ENCODE measurements around the gene SZT2. TPM values are rescaled to one million over a fixed set of nuclear protein-coding genes. Genes with fewer than 3 reads are reported as not detected.
"Not testable (repeated sequence)": the region's sequence is repeated elsewhere in the genome, so short reads cannot be mapped to it uniquely, and the experiment has no call there.

SZT2 gene
- total RNA-seq, 2 experiments from 2014 or later = 33.7 to 79.8 TPM

- Histone ChIP-seq H3K79me2 (ENCODE audit: insufficient read depth, low read depth, low read length) (peaks cover 4% of the 10 kb centered on the region; the same call in 1 of the 2 replicates), H3K4me3 (ENCODE audit: low read depth, low read length, poor library complexity, severe bottlenecking) (no peak overlapping the region), H4K20me1 (ENCODE audit: insufficient read depth, low read length) (no peaks in the 10 kb centered on the region), H3K4me2 (ENCODE audit: low read length) (no peak overlapping the region), H3K36me3 (ENCODE audit: insufficient read depth, low read length) (peaks cover 12% of the 10 kb centered on the region; the same call in 1 of the 2 replicates), H3K9me3 (ENCODE audit: low read length) (no peaks in the 10 kb centered on the region), H2AFZ (ENCODE audit: low read length) (no peak overlapping the region), H3K27ac (ENCODE audit: low read depth, low read length, poor library complexity, severe bottlenecking) (no peak overlapping the region), H3K9me2 (ENCODE audit: insufficient read depth, low read length) (no peaks in the 10 kb centered on the region), H3K4me1 (ENCODE audit: insufficient read depth, low read length, poor library complexity, severe bottlenecking) (peaks cover 1% of the 10 kb centered on the region)
- ChIA-PET CTCF (ENCODE audit: unreplicated experiment) (no interaction called here), POLR2A (no interaction called here)
- TF ChIP-seq EZH2phosphoT487 (IDR thresholded peaks at IDR 0.05; ENCODE audit: borderline replicate concordance, low read depth, low read length) (no peak), CTCF (conservative IDR thresholded peaks at IDR 0.05; ENCODE audit: low read length) (no peak)
- intact Hi-C loops (cut with micrococcal nuclease; ENCODE audit: unreplicated experiment) = no loop called here
- no peak for DNase-seq (ENCODE audit: low spot score)
- BruUV-seq (replicated peaks) = no TSS peak
Observed at GRCh38 chr1:43396059-43396458, 6.4 kb downstream of the SZT2 start.

DNA sequence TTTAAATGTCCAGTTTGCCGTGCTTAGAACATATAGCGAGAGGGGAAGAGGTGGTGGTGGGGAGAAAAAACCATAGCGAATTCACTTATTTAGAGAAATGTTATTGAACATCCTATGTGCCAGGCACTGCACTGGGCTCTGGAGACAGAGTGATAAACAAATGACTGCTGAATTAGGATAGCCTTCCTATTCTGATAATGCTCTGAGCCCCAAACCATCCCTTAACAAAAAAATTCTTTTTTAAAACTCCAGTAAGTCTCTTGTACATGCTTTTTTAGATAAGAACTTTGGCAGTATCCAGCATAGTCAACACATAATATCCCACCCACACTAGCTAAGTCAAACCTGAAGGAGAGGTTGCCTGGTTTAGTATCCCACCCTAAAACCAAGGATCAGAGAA is 8.5 kb downstream of the SZT2 start:
- H2AFZ ChIP-seq (ENCODE audit: low read length) = no peak overlapping the region
- H3K36me3 ChIP-seq (ENCODE audit: insufficient read depth, low read length) = peaks cover 16% of the 10 kb centered on the region; the same call in 1 of the 2 replicates
- no peaks in the 10 kb centered on the region for H3K9me3 ChIP-seq (ENCODE audit: low read length)
- no peak for TF ChIP-seq EZH2phosphoT487 (IDR thresholded peaks at IDR 0.05; ENCODE audit: borderline replicate concordance, low read depth, low read length)
- intact Hi-C loops (cut with micrococcal nuclease; ENCODE audit: unreplicated experiment) = no loop called here
- ChIA-PET POLR2A (interaction anchor here (0.5 kb wide), 1 partner anchor 191 kb away, joined by 3 read pairs; no protein-coding TSS in a partner anchor), CTCF (ENCODE audit: unreplicated experiment) (no interaction called here)
- no peaks in the 10 kb centered on the region for H3K4me1 ChIP-seq (ENCODE audit: insufficient read depth, low read length, poor library complexity, severe bottlenecking)
- no peaks in the 10 kb centered on the region for H3K79me2 ChIP-seq (ENCODE audit: insufficient read depth, low read depth, low read length)
- H3K27ac ChIP-seq (ENCODE audit: low read depth, low read length, poor library complexity, severe bottlenecking) = no peak overlapping the region
- DNase-seq (ENCODE audit: low spot score) = no peak
- H4K20me1 ChIP-seq (ENCODE audit: insufficient read depth, low read length) = no peaks in the 10 kb centered on the region
- H3K9me2 ChIP-seq (ENCODE audit: insufficient read depth, low read length) = no peaks in the 10 kb centered on the region
- BruUV-seq (replicated peaks) = no TSS peak
- H3K4me3 ChIP-seq (ENCODE audit: low read depth, low read length, poor library complexity, severe bottlenecking) = no peak overlapping the region
- H3K4me2 ChIP-seq (ENCODE audit: low read length) = no peak overlapping the region

DNA sequence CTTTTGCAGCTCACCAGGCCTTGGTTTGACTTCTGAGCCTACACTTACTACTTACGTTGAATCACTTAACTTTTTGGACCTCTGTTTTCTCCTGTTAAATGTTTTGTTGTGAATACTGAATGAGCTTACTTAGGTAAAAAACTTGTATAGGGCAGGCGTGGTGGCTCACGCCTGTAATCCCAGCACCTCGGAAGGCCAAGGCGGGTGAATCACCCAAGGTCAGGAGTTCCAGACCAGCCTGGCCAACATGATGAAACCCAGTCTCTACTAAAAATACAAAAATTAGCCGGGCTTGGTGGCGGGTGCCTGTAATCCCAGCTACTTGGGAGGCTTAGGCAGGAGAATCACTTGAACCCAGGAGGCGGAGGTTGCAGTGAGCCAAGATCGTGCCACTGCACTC is 10.7 kb downstream of the SZT2 start:
- H3K4me1 ChIP-seq (ENCODE audit: insufficient read depth, low read length, poor library complexity, severe bottlenecking); BruUV-seq (replicated peaks); H3K9me2 ChIP-seq (ENCODE audit: insufficient read depth, low read length); H3K4me3 ChIP-seq (ENCODE audit: low read depth, low read length, poor library complexity, severe bottlenecking); intact Hi-C loops (cut with micrococcal nuclease; ENCODE audit: unreplicated experiment); H3K27ac ChIP-seq (ENCODE audit: low read depth, low read length, poor library complexity, severe bottlenecking); CTCF ChIA-PET (ENCODE audit: unreplicated experiment); H3K79me2 ChIP-seq (ENCODE audit: insufficient read depth, low read depth, low read length); H2AFZ ChIP-seq (ENCODE audit: low read length); POLR2A ChIA-PET; H4K20me1 ChIP-seq (ENCODE audit: insufficient read depth, low read length); H3K9me3 ChIP-seq (ENCODE audit: low read length); H3K4me2 ChIP-seq (ENCODE audit: low read length); DNase-seq (ENCODE audit: low spot score): not testable (repeated sequence)
- peaks cover 33% of the 10 kb centered on the region for H3K36me3 ChIP-seq (ENCODE audit: insufficient read depth, low read length)

Measured in OCI-LY7 (cell line).